ENCODE measurements around the gene BDH1. TPM values are rescaled to one million over a fixed set of nuclear protein-coding genes. Genes with fewer than 3 reads are reported as not detected.

The BDH1 gene
- total and polyA plus RNA-seq, 2 of the 13 experiments (the other 11 are each of a cell fraction or from before 2014, with no cell fraction given): 21.2 to 71.9 TPM

DNA sequence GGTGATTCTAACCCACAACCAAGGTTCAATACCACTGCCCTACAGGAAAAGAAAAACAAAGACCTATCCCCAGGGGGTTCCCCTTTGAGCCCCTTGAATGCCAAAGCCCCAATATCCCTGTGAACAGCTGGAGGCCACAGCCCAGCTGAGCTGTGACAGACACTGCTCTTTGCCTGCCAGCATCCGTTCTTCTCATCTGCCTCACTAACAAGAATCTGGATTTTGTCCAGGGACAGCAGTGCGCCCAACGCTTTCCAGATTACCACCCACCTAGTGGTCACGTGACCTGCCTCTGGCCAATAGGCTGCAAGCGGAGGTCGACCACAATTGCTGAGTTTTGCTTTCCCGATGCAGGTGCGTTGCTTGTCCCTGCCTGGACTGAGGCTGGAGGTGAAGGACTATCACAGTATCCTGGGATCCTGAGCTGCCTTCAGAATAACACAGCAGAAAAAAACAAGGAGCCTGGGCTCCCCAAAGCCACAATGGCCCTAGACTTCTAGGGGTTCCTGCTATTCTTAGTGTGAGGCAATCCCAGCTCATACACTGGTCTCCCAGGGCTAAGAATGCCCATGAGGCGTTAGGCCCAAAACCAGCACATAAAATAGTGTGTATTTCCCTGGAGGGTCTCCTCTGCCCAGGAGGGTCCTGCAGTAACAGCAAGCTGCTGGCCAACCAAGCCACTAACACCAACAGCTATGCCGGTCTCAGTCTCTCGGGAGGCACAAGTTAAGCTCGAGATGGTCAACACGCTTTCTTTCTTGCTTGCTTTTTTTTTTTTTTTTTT lies 13.8 kb downstream of the BDH1 start:
- ATAC-seq: no peak
- H2AFZ ChIP-seq (ENCODE audit: low read length): no peak overlapping the region
- CTCF ChIA-PET (ENCODE audit: low intra/inter-chr PET ratio, low total read pairs): no interaction called here

DNA sequence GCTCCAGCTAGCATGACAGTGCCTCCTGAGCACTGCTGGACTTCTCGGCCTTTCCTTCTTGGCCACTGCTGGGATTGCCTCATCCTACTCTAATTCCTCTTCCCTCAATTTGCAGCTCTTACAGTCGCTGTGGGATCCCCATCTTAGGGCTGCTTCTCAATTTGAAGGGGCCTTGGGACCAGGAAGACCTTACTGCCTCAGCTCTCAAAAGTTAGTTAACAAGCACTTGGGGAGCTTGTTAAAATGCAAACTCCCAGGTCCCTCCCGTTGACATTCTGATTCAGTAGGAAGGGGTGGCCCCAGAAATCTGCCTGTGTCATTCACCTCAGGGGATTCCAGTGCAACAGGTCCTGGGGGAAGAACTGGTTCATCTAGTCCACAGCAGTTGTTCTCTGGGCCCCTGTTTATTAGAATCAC lies 14.8 kb downstream of the BDH1 start:
- BruUV-seq (replicated peaks): no TSS peak
- Histone ChIP-seq H3K9ac (ENCODE audit: insufficient read depth, low read depth, low read length) (no peak overlapping the region), H3K4me2 (ENCODE audit: low read depth, low read length) (no peak overlapping the region), H3K9me3 (ENCODE audit: low read length) (no peaks in the 10 kb centered on the region), H3K27me3 (ENCODE audit: control insufficient read depth in 1 of 2, insufficient read depth in 2 of 2, low read length in 2 of 2) (no peaks in the 10 kb centered on the region), H4K20me1 (ENCODE audit: insufficient read depth, low read length) (no peaks in the 10 kb centered on the region), H3K4me3 (replicated peaks in 1 of 3; ENCODE audit: insufficient read depth in 1 of 3, low read depth in 2 of 3, low read length in 3 of 3) (no peak overlapping the region), H3K27ac (ENCODE audit: extremely low read length, insufficient read depth, low read length) (no peak overlapping the region), H3K4me1 (ENCODE audit: insufficient read depth, low read length) (peaks cover 3% of the 10 kb centered on the region), H3K79me2 (ENCODE audit: insufficient read depth, low read length) (no peaks in the 10 kb centered on the region), H3K36me3 (replicated peaks in 1 of 2; ENCODE audit: control insufficient read depth in 1 of 2, insufficient read depth in 2 of 2, low read length in 2 of 2) (peaks cover 3 to 20% of the 10 kb centered on the region in 2 experiments; a peak in 4 of 5 replicates), H2AFZ (ENCODE audit: low read length) (no peak overlapping the region)
- POLR2A ChIA-PET: no interaction called here
- no peak for DNase-seq (ENCODE audit: low spot score)
- intact Hi-C loops (cut with micrococcal nuclease; ENCODE audit: unreplicated experiment): no loop called here
- WGBS (ENCODE audit: low lambda C conversion rate): 80% methylated on average over 3 of the region's 3 CpGs
- no peak for ATAC-seq
- TF ChIP-seq NPAS2 (CRISPR knock-in tag; IDR thresholded peaks at IDR 0.05; ENCODE audit: borderline replicate concordance) (no peak), ZNF552 (CRISPR knock-in tag; IDR thresholded peaks at IDR 0.05; ENCODE audit: borderline replicate concordance) (no peak), LBX2 (CRISPR knock-in tag; IDR thresholded peaks at IDR 0.05; ENCODE audit: borderline replicate concordance) (no peak), ZNF556 (CRISPR knock-in tag; IDR thresholded peaks at IDR 0.05; ENCODE audit: borderline replicate concordance) (no peak), FOXA3 (CRISPR knock-in tag; IDR thresholded peaks at IDR 0.05) (no peak), THYN1 (CRISPR knock-in tag; IDR thresholded peaks at IDR 0.05; ENCODE audit: borderline replicate concordance, low read depth) (no peak), ATF7-NPFF (CRISPR knock-in tag; IDR thresholded peaks at IDR 0.05; ENCODE audit: low read depth) (no peak), ZNF737 (CRISPR knock-in tag; IDR thresholded peaks at IDR 0.05; ENCODE audit: borderline replicate concordance) (no peak), NFYB (CRISPR knock-in tag; IDR thresholded peaks at IDR 0.05) (no peak), ZSCAN25 (CRISPR knock-in tag; IDR thresholded peaks at IDR 0.05) (no peak), MAZ (IDR thresholded peaks at IDR 0.05; ENCODE audit: borderline replicate concordance, low read depth, low read length) (no peak), MAZ (CRISPR knock-in tag; IDR thresholded peaks at IDR 0.05; ENCODE audit: low read depth) (no peak), GPN1 (CRISPR knock-in tag; IDR thresholded peaks at IDR 0.05; ENCODE audit: borderline replicate concordance) (no peak), ZNF17 (CRISPR knock-in tag; IDR thresholded peaks at IDR 0.05) (no peak), FOXO1 (CRISPR knock-in tag; IDR thresholded peaks at IDR 0.05) (no peak)
- TF ChIP-seq, protein P1, sequence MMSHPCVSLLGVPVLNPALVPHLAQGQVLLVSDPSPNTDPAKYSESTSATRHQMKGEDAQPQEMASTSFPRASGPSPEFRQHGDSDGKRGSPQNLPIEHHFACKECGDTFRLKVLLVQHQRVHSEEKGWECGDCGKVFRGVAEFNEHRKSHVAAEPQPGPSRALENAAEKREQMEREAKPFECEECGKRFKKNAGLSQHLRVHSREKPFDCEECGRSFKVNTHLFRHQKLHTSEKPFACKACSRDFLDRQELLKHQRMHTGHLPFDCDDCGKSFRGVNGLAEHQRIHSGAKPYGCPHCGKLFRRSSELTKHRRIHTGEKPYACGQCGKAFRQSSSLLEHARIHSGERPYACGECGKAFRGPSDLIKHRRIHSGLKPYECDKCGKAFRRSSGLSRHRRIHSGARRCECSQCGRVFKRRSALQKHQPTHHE (CRISPR knock-in tag; IDR thresholded peaks at IDR 0.05; ENCODE audit: borderline replicate concordance): no peak
- CTCF ChIA-PET (ENCODE audit: low intra/inter-chr PET ratio, low total read pairs): no interaction called here
- in situ Hi-C loops (cut with HindIII; ENCODE audit: extremely low pct_ligation_motif_present, low pct_unique_long_range_greater_than_20kb): no loop called here
- FAIRE-seq: no peak

More for the DNA sequence above, 13.8 kb downstream of the BDH1 start:
- Histone ChIP-seq H4K20me1 (ENCODE audit: insufficient read depth, low read length) (no peaks in the 10 kb centered on the region), H3K4me3 (replicated peaks in 1 of 3; ENCODE audit: insufficient read depth in 1 of 3, low read depth in 2 of 3, low read length in 3 of 3) (no peak overlapping the region), H3K9me3 (ENCODE audit: low read length) (no peaks in the 10 kb centered on the region), H3K4me1 (ENCODE audit: insufficient read depth, low read length) (peaks cover 3% of the 10 kb centered on the region), H3K9ac (ENCODE audit: insufficient read depth, low read depth, low read length) (no peak overlapping the region), H3K27ac (ENCODE audit: extremely low read length, insufficient read depth, low read length) (no peak overlapping the region), H3K36me3 (replicated peaks in 1 of 2; ENCODE audit: control insufficient read depth in 1 of 2, insufficient read depth in 2 of 2, low read length in 2 of 2) (peaks cover 3 to 26% of the 10 kb centered on the region in 2 experiments; a peak in 4 of 5 replicates), H3K4me2 (ENCODE audit: low read depth, low read length) (no peak overlapping the region), H3K27me3 (ENCODE audit: control insufficient read depth in 1 of 2, insufficient read depth in 2 of 2, low read length in 2 of 2) (no peaks in the 10 kb centered on the region), H3K79me2 (ENCODE audit: insufficient read depth, low read length) (no peaks in the 10 kb centered on the region)
- POLR2A ChIA-PET: no interaction called here
- FAIRE-seq: no peak
- intact Hi-C loops (cut with micrococcal nuclease; ENCODE audit: unreplicated experiment) (no loop called here), in situ Hi-C loops (cut with HindIII; ENCODE audit: extremely low pct_ligation_motif_present, low pct_unique_long_range_greater_than_20kb) (no loop called here)
- 99% methylated on average over 10 of the region's 13 CpGs for WGBS (ENCODE audit: low lambda C conversion rate)
- BruUV-seq (replicated peaks): no TSS peak
- TF ChIP-seq NFYB (CRISPR knock-in tag; IDR thresholded peaks at IDR 0.05): peak; percentile 55
- TF ChIP-seq PHF8 (CRISPR knock-in tag; IDR thresholded peaks at IDR 0.05): no peak
- no peak for TF ChIP-seq DNMT1 (CRISPR knock-in tag; IDR thresholded peaks at IDR 0.05)
- no peak for TF ChIP-seq ZNF768 (CRISPR knock-in tag; IDR thresholded peaks at IDR 0.05)
- no peak for DNase-seq (ENCODE audit: low spot score)
